NCI-H128 (cell line): ENCODE results near the gene HID1.
"Not testable (repeated sequence)": the region's sequence is repeated elsewhere in the genome, so short reads cannot be mapped to it uniquely, and the experiment has no call there.

Source experiments
- DNase-seq: peaks from one replicate; lab custom pipeline; 2025; ENCODE audit not compliant: unreplicated experiment; lab: John Stamatoyannopoulos, UW

The HID1 gene

DNA sequence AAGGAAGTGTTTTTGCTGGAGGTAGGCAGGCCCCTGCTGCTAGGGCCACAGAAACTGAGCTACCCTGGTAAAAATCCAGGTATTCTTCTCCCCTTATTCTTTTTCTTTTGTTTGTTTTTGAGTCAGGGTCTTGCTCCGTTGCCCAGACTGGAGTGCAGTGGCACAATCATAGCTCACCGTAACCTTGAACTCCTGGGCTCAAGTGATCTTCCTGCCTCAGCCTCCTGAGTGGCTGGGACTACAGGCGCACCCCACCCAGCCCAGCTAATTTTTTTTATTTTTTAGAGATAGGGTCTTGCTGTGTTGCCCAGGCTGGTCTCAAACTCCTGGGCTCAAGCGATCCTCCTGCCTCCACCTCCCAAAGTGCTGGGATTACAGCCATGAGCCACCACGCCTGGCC is 3.1 kb downstream of the HID1 start:
- not testable (repeated sequence) for DNase-seq

DNA sequence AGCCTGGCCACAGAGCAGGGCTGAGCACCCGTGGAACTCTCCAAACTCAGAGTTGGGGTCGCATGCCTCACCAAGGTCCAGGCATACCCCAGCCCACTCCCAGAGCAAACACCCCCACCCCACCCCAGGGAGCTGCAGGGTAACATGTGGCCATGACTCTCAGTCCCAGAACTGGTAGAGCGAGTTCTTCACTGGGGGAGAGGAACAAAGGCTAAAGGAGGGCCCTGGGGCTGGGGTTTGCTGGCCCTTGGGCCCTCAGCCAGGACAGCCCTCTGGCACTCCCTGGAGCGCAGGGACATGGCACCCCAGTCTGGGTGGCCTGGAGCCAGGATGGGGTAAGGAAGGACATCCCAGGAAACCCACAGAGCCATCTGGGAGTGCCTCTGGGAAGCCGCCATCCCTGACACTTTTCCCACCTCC is 4.2 kb downstream of the HID1 start:
- DNase-seq, result no peak

DNA sequence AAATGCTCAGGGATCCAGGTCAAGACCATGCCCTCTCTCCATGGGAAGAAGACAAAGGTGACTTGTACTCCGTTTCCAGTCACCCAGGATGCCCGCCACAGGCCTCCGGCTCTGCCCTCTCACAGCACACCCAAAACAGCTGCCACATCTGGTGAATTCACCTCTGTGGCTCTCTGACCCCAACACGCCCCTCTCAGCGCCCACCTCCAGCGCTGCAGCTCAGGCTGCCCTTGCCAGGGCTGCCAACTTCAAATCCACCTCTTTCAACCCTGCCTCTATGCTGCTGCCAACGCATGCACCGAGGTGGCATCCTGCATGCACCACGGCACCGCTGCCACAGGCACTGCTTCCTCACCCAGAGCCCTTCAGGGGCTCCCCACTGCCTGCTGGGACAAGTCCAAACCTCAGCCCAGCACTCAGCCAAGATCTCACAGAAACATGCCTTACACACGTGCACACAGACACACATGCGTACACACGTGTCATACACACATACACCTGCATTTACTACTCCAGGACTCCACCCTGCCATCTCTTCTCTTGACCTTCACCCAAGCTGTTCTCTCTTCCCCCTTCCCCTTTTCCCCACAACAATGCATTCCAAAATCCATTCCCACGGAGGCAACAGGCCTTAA is 7.5 kb downstream of the HID1 start:
- DNase-seq, result no peak

DNA sequence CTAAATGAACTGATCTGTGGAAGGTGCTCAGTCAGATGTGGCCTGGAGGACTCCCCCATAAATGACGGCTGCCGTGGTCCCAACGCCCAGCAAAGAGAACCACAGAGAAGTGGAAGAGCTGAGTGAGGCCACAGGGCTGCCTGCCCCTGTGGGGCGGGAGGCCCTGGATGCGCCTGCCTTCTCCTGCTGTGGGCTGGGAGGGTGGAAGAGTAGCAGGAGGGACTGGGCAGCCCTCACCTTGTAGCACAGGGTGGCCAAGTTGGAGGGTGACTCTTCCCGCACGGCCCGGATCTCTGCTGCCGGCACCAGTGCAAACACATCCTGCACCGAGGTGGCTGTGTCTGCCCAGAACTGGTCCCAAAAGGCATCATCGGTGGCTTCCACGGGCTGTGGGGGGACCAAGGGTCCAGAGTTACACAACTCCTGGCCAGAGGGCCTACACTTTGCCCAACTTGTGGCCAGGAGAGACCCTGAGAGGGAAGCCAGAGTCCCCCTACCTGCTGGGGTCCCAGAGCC is 8.3 kb downstream of the HID1 start:
- DNase-seq, result no peak

DNA sequence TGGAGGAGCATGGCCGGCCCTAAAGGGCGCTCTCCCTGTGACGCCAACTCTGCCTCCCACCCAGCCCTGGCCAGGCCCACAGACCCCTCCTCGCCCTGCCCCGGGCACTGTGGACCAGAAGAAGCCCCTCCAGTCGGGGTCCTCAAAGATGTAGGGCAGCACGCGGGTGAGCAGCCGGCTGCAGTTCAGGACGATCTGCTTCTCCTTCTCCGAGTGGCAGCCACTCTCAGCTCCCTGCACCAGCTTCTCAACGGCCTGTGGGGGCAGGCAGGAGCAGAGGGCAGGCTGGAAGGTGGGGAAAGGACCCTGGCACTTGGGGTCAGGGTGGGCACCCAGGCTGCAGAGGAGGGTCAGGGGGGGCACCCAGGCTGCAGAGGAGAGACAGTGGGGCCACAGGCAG is 8.9 kb downstream of the HID1 start:
- no peak for DNase-seq

DNA sequence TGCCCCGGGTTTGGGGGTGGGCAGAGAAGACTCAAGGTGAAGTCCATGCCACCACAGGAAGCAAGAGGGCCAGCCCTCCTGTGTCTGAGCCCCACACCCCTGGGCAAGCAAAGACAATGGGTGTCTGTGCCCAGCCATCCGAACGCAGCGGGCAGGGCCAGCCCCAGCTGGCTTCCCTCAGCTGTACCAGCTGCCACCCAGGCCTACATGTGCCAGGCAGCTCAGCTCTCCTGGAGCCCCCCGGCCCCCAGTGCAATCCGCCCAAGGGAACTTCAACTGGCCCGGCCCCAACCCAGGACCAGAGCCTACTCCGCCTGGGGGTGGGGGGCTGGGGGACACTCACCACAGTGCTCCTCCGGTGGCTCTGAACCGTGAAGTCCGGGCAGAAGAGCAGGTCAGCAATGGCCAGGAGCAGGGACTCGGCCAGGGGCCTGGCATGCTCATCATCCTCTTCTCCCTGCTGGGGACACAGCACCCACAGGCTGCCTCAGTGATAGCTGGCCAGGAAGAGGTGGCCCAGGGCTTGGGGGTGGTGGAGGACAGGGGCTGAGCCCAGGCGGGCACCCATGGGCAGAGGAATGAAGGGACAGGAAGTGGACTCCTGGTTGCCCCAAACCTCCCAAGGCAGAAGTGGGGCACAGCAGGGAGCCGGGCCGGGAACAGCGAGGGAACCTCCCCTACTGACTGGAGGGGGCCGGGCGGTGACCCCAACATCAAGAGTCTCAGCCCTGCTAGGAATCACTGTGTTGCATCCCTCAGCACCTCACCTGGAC is 9.8 kb downstream of the HID1 start:
- no peak for DNase-seq

DNA sequence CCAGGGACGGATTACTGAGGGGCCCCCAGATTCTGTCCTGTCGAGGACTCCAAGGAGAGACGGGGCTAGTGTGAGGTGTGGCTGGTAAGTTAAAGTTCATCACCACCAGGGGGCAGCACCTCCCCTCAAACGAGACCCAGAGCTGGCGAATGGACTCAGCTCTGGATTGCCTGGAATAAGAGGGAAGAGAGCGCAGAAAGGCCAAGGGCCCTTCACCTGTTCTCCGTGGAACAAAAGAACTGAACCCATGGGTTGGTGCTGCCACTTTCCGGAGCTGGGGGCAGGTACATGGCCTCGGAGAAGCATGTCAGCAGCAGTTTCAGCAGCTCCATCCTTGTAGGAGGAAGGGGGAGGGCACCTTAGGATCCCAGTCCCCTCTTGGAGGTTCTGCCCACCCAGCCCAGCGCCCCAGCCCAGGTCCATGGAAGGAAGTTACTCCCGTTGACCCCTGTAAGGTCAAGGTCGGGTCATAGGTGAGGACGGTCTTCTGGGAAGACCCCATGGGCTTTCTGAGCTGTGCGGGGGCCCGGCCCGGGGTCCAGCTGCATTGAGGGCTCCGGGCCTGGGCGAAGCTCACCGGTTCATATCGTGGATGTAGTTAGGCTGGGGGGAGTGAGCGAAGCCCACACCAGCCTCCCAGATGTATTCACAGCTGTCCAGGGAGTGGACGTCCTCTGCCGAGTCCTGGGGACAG is 10.8 kb downstream of the HID1 start:
- DNase-seq, result peak; percentile 76

DNA sequence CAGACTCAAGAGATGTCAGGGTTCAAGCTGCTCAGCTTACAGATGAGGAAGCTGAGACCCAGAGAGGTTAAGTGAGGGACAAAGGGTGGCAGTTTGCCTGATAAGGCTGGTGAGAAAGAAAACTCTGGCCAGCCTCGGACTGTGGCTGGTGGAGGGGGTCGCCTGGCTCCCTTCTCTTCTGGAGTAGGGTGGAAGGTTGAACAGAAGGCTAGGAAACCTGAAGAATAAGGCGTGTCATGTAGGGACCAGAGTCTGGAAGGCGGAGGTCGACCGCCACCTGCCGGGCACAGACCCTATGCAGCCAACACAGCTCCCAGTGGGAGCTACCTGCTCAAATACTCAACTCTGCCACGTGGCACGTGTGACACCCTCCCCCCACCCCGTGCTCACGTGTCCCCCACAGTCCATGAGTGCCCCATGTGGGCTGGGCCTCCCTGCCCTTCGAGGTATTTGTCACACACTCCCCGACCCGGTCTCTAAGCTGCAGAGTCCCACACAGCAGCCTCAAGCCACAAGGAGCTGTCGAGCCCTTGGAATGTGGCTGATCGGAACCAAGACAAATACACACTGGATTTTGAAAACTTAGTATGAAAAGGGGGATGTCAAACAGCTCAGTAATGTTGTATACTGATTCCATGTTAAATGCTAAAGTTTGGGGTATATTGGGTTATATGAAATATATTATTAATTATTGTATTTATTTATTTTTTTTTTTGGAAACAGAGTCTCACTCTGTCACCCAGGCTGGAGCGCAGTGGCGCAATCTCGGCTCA is 11.8 kb downstream of the HID1 start:
- no peak for DNase-seq

DNA sequence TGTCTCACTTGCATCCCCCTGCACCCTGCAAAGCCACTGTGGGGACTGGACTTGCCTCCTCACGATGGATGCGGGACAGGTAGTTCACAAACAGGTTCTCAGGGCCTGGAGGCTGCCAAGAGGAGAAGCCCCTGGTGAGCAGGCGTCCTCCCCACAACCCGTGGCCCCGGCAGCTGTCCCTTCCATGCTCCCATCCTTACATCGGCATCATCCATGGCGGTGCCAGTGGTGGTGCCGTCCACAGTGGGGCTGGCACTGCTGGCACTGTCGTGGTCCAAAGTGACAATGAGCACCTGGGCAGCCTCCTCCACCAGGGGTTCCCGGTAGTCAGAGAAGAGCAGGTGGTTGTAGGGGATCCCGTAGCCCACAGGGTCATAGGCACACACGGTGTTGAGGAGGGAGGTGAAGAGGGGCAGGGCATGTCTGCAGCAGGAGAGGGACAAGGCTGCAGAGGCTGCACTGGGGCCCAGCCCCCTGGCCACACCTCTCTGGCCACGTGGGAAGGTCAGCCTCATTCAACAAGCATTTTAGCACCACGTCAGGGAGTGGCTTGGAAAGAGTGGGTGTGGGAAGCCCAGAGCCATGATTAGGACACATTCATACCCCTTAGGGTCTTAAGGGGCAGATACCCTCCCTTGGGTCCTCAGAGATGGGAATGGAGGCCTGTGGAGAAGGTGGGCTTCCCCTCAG is 12.6 kb downstream of the HID1 start:
- DNase-seq, result no peak

DNA sequence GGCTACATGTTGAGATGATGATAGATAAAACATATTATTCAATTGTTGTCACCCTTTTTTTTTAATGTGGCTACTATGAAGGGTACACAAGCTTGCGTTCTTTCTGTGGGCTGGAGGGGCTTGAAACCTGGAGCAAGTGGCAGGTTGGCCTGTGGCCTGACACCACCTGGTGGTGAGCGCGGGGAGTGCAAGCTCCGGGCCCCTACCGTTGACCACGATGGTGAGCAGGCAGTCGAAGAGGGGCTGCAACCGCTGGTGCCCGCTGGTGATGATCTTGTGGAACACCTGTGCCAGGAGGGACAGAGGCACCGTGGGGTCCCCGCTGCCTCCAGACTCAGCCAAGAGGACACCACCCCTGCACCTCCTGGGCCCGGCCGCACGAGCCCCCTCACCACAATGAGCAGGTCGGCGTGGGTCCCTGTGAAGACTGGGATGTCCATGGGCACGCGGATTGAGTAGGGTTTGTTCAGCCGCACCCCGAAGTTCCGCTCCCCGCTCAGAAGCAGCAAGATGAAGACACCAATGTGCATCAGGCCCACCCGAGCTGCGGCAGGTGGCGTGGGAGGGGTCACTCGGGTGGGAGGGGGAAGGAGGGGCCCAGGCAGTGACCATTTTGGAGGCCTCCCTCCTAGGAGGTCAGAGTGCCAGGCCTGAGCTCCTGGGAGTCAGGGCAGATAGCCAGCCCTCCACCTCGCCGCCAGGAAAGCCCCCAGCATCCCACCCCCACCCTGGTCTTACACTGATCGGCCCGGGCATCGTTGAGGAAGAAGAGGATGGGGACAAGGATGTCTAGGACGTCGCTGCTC is 14.4 kb downstream of the HID1 start:
- no peak for DNase-seq

DNA sequence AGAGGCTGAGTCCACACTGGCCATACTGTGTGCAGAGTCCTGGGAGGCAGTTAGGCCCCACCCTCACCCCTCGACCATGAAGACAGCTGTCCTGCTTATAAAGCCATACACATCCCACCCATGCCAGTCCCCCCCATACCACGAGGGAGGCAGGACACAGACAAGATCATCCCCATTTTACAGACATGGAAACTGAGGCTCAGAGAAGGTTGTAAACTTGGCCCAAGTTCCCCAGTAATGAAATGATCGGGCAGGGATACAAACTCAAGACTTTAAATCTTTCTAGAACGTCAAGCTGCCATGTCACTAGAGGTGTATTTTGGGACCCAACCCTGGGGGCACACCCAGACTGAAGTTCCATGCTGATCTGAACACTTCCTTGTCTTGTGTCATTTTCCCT is 16.5 kb downstream of the HID1 start:
- no peak for DNase-seq

DNA sequence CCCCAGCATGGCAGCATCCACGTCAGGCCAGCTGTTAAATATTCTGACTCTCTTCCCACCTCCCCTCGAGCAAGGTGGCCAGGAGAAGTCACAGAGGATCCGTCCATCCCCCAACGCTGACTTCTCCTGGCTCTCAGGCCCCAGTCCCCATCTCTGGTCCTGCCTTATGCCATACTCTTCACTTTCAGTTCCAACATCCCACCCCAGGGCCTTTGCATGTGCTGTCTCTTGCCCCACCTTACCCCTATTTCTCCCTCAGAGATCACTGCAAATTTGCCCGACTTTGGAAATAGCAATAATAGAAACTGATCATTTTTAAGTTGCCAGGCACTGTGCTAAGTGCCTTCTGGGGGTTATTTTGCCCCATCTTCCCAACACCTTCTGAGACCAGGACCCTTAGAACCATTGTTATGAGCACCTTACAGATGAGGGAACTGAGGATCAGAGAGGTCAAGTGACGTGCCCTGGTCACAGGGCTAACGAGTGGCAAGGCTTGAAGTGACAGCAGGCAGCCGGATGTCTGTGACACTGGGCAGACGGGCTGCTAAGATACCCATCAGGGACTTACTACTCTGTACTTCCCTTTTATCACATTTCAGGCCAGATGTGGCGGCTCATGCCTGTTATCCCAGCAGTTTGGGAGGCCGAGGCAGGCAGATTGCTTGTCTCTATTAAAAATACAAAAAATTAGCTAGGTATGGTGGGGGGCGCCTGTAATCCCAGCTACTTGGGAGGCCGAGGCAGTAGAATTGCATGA is 17.7 kb downstream of the HID1 start:
- no peak for DNase-seq

DNA sequence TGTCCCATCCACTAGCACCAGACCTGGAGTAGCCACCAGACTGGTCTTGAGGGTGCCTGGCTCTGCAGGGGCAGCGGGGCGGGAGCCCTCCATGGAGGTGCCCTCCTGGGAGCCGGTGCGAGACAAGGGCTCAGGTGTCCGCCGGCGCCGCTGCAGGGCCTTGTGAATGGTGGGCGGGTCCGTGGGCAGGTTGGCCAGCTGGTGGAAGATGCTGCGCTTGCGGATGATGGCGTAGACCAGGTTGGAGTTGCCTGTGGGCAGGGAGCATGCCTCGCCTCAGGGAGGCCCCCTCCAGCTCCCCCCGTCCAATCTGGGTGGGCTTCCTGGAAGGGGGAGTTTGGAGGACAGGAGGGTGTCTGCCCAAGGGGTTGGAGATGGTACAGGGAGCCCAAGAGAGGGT is 18.4 kb downstream of the HID1 start:
- no peak for DNase-seq

DNA sequence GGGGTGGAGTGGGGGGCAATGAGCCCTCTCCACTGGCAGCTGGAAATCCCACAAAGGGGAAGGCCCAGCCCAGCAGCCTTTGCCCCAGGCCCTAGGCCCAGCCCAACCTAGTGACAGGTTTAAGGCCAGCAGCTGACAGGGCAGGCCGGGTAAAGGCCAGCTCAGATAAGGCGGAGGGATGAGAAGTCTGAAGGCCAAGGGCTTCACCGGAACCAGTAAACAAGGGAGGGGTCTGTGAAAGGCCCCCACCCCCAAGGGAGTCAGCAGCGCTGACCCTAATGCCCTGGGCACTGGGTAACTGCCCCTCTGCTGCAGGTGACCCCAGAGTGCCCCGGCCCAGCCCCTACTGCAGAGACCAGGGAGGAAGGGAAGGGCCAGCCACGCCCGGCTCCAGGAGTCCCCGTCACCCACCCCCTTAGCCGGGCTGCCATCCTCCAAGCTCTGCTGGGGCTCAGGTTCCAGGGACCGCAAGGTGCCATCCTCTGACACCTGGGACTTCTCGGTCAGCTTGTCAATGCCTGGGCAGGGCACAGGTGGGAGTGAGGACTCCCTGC is 19.3 kb downstream of the HID1 start:
- DNase-seq, result no peak

DNA sequence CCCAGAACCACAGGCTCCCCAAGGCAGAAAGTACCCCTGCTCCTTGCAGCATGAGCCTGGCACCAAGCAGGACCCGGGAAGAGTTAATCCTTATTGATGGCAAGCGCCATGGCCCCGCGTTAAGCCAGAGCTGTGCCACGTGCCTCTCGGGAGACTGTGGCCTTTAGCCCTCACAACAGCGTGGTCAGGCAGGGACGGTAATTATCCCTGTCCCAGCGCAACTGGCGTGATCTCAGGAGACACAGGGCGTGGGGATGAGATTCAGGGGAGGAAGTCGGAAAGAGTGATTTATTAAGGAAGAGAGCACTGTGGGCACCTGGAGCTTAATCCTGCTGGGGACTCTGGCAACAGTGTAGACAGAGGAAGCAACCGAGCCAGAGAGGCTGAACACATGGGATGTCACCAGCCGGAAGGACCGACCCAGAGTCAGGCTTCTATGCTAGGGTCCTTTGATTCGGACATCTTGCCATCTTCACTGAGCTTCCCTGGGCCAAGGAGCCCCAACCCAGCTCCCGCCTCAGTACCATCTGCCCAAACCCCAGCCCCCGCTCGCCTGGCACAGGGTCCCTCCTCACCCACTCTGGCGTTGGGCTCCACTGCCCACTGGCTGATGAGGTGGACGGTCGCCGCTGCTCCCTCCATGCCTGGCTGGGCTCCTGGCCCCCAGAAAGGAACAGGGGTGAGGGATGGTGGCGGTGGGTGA is 20.0 kb downstream of the HID1 start:
- DNase-seq, result no peak

DNA sequence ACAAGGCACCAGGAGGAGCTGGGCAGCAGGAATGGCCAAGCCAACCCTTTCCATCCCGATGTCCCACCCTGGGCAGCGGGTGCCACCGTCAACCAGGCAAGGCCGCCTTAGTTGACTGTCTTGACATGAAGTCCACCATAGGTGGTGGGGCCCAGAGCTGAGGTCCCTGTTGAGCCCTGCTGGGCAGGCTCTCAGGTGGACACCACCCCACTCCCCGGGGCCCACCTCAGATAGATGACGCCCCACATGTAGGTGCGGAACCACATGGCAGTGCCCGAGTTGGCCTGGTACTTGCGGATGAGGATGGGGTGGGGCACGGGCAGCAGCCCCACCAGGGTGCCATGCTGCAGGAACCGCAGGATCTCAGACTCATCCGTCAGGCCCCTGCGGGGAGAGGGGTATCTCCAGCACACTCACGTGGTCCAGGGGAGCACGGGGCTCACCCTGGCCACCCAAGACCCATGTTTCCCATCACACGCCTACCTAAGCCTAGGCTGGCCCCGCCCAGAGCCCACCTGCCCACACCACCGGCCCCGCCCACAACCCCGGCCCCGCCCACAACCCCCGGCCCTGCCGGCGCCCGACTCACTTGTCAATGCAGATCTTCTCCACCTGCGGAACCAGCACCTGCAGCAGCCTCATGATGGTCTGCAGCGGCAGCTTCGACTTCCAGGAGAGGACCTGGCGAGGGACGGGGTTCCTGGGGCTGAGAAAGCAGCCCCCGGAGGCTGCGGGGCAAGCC is 20.7 kb downstream of the HID1 start:
- DNase-seq, result no peak

DNA sequence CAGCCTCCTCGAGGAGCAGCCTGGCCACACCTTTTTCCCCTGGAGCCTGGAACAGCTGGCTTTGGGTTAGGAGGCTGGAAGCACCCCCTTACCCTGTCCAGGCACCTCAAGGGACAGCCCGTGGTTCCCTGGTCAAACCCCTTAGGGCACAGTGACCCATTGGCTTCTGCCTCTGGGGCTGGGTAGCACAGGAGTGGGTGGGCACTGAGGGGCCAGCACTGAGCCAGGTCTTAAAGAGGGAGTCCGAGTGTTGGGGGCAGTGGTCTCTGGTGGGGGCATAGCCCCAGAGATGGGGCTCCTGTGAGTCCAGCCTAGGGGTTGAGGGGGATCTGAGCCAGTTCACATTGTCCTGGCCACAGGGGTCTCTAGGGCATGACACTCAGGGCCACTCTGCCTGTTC is 21.5 kb downstream of the HID1 start:
- no peak for DNase-seq

DNA sequence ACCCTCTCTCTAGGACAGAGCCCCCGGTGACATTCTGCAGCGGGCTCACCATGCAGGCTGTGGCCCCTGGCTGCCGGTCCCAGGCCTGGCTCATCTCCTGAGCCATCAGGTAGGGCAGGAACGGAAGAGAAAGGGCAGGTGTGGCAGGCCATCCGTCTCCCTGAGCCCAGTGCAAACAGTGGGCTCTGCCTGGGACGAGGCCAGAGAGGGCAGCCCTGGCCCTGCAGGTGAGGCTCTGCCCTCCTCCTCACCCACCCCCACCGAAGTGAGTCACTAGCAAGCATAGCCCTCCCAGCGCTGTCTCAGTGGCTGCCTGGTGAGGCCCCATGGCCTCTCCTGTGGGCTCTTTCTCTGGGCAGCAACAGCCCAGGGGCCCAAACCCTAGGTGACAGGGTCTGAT is 22.4 kb downstream of the HID1 start:
- no peak for DNase-seq
